Activated CD8-positive, alpha-beta memory T cell treated with anti-CD3 and anti-CD28 coated beads for 1 hour (primary cell): Measurements from ENCODE around the gene CAPS.
"Not testable (repeated sequence)": the region's sequence is repeated elsewhere in the genome, so short reads cannot be mapped to it uniquely, and the experiment has no call there.

Experiments
- DNase-seq, 2 donors: peaks; one replicate each; pipeline ENCODE4 v3.0.0-alpha.2; 2020; ENCODE audit warnings: low read depth in 1 of 2; ENCODE audit errors: extremely low read depth in 1 of 2

The CAPS gene

GRCh38 chr19:5913739-5914357 is at the start of gene CAPS:
Gene CAPS (plus strand): TSS chr19:5914254. CDS start chr19:5914407, 153 bp downstream.
- DNase-seq = no peak

DNA sequence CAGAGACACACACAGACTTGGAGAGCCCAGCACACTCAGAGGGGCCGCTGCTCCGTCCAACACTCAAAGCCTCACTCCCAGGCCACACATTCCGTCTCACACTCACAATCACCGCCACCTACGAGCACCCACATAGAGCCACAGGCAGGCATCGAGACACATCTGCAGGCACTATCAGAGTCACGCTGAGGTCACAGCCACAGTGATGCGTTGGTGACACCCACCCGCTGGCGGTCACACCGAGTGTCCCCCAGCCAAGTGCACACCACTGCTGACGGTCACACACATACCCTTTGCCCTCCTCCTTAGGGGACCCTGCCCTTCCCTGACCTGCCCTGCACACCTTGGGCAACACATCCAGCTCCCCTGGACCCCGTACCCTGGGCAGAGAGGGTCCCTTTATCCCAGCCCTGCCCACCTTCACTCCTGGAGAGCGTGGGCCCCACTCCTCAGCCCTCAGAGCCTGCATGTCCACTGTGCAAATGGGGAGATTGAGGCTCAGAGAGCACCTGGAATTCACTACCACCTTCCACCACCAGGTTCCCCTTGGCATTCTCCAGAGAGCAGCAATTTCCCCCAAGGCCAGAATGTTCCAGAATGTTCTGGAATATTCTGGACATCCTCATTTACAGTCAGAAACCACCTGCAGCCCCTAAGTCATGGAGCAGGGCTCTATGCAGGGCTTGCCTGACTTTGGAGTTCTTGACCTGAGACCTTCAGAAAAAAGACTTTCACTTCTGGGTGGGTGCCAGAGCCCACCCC is 49.1 kb upstream of the CAPS start:
- DNase-seq = no peak

DNA sequence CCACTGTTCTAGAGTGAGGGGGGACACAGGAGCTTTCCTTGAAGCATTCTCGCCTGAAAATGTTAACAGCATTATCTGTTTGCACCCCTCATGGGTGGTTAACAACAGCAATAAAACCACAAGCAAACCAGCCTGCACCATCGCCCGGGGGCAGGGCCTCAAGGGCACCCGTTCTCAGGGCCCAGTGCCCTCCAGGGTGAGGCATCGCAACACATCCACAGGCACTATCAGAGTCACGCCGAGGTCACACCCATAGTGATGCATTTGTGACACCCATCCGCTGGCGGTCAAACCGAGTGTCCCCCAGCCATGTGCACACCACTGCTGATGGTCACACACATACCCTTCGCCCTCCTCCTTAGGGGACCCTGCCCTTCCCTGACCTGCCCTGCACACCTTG is 48.3 kb upstream of the CAPS start:
- no peak for DNase-seq

DNA sequence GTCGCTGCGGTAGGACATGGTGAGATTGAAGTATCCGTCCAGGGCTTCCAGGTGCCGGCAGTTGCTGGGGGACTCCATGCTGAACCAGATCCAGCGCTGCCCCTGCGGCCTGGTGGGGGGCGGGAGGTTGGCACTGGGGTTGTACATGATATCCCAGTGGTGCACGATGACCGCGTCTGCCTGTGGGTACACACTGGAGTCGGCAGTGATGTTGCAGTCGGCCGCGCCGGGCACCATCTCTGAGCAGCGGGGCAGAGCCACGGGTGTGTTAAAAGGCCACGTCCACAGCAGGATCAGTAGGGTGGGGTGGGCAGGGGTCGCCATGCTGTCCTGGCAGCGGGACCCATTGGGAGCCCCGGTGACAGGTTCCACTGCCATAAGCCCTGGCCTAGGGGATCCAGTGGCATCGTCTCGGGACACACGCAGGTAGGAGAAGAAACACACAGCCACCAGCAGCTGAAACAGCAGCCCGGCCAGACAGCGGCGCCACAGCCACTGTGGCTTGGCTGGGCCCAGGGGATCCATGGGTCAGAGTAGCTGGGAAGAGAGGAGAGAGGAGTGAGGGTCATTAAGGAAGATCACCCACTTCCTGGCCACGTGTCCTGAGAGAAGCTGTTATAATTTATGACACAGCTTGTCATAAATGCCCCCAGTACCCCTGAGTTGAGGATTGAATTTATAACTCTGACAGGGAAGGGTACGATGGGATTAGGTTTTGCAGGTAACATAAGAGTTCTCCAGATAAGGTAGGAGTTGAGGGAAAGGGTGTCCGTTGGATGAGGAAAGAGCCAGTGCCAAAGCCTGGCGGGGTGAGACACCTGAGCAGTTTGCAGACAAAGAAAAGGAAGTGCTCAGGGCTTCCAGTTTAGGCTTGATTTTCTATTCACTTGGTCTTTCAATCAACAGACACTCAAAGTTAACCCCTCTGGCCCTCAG is 46.6 kb upstream of the CAPS start:
- DNase-seq = no peak

- no peak for DNase-seq
Measured at GRCh38 chr19:5870986-5871394, 43.1 kb upstream of the CAPS start.

DNA sequence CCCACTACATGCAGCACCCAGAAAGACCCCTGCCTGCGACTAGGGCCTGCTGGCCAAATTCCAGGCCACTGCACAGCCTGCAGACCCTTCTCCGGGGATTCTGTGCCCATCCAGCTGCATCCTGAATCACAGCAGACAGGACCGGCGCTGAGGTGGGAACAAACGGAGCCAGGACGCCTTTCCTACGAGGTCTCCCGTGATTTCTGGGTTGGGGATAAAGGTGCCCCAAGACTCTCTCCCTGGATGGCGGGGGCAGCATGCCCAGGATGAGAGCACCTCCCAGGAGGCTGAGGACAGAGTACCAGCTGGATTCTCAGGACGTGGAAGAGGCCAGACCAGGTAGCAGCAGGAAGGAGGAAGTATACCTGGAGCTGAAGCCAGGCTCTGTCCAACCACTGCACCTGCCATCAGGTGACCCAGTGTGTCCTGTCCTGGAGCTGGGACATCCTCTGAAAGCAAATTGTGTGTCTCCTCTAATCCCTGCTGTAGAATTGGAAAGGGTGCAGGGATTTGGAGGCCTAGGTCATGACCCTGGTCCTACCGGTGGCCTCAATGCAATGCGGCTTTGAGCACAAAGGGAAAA is 40.3 kb upstream of the CAPS start:
- DNase-seq = no peak

DNA sequence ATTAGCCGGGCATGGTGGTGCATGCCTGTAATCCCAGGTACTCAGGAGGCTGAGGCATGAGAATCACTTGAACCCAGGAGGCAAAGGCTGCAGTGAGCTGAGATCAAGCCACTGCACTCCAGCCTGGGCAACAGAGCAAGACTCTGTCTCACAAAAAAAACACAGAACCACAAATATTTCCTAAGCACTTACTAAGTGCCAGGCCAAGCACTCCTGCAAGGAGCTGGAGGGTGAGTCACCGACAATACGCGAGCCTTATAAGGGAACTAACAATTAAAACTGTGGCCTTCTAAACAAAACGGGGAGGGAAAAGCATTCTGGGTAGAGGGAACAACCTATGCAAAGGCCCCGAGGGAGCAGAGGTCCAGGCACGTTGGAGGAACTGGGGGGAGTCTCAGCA is 39.6 kb upstream of the CAPS start:
- DNase-seq = not testable (repeated sequence)

DNA sequence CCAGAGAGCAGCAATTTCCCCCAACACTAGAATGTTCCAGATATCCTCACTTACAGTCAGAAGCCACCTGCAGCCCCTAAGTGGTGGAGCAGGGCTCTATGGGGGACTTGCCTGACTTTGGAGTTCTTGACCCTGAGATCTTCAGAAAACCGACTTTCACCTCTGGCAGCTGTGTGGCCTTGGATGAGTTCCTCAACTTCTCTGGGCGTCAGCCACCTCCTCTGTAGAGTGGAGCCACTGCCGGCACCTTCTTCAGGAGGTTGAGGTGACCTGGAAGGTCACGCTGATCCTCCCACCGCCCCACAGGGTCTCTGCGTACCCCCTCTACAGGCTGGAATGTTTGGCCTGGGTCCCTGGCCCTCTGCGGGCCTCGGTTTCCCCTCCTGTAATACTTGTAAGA is 36.6 kb upstream of the CAPS start:
- DNase-seq = no peak

DNA sequence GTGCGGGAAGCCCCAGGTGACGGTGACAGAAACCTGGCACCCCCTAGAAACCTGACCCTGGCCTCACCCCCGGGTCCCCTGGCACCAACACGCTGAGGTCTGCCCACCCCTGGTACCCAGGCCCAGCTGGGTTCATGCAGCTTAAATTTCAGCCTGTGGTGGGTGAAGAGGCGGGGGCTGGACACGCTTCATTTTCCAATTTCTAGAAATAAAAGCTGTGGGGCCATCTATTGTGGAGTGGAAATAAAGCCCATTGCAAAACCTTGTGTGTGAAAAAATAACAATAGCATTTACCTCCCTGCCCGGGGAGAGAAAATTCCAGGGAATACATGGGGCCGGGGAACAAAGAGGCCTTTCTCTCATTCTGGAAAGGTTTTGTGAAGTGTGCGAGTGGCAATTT is 36.2 kb upstream of the CAPS start:
- DNase-seq = no peak

DNA sequence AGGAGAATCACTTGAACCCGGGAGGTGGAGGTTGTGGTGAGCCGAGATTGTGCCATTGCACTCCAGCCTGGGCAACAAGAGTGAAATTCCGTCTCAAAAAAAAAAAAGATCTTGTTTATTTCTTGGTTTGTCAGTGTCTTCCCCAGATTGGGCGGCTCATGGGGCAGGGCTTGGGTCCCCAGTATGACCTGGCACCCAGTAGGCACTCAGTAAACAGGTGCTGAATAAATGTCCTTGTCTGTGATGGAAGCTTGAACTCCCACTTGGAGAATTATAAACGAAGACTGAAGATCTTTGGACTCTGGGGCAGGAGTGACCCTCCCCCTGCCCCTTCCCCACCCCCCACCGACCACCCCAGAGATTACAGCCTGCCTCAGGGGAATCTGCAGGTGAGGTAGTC is 33.9 kb upstream of the CAPS start:
- DNase-seq = no peak

GRCh38 chr19:5880604-5881078 is 33.4 kb upstream of the CAPS start:
- no peak for DNase-seq

- no peak for DNase-seq
Measured at GRCh38 chr19:5881543-5882299, 32.3 kb upstream of the CAPS start.

DNA sequence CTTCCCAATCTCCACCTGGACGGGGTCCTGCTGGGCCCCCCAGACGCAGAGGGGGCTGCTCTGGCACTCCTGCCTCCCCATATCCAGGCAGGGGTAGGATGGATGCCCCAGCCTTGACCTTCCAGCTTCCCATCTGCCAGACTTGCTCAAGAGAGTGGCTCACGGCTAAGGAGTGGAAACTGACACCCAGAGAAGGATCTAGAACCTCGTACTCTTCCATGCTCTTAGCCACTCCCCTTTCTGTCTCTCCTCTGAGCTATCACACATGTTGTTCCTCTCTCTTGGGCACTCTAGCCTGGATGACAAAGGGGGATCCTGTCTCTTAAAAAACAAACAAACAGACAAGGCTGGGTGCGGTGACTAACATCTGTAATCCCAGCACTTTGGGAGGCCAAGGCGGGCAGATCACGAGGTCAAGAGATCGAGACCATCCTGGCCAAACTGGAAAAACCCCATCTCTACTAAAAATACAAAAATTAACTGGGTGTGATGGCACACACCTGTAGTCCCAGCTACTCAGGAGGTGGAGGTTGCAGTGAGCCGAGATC is 31.6 kb upstream of the CAPS start:
- DNase-seq = no peak

DNA sequence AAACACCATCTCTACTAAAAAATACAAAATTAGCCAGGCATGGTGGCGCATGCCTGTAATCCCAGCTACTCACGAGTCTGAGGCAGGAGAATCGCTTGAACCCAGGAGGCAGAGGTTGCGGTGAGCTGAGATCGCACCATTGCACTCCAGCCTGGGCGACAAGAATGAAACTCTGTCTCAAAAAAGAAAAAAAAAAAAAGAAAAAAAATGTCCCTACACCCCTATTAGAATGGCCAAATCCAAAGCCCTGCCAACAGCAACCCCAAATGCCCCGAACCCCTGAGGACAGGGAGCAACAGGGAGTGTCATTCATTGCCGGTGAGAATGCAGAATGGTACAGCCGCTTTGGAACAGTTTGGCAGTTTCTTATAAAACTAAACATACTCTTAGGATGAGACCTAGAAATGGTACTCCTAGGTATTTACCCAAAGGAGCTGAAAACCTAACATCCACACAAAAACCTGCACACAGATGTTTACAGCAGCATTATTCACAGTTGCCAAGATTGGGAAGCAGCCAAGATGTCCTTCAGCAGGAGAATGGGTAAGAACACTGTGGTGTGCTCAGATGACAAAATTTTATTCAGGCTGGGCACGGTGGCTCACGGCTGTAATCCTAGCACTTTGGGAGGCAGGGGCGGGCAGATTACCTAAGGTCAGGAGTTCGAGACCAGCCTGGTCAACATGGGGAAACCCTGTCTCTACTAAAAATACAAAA is 30.7 kb upstream of the CAPS start:
- DNase-seq = not testable (repeated sequence)

DNA sequence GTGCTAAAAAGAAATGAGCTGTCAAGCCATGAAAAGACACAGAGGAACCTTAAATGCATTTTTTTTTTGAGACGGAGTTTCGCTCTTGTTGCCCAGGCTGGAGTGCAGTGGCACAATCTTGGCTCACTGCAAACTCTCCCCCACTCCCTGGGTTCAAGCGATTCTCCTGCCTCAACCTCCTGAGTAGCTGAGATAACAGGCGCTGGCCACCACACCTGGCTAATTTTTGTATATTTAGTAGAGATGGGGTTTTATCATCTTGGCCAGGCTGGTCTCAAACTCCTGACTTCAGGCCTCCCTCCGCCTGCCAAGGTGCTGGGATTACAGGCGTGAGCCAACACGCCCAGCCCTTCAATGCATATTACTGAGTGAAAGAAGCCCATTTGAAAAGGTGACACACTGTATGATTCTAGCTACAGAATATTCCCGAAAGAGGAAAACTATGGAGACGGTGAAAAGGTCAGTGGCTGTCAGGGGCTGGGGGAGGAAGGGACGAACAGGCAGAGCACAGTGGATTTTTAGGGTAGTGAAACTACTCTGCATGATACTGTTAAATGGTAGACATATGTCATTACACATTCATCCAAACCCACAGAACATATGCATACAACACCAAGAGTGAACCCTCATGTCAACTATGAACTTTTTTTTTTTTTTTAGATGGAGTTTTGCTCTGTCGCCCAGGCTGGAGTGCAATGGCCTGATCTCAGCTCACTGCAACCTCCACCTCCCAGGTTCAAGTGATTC is 29.8 kb upstream of the CAPS start:
- not testable (repeated sequence) for DNase-seq

DNA sequence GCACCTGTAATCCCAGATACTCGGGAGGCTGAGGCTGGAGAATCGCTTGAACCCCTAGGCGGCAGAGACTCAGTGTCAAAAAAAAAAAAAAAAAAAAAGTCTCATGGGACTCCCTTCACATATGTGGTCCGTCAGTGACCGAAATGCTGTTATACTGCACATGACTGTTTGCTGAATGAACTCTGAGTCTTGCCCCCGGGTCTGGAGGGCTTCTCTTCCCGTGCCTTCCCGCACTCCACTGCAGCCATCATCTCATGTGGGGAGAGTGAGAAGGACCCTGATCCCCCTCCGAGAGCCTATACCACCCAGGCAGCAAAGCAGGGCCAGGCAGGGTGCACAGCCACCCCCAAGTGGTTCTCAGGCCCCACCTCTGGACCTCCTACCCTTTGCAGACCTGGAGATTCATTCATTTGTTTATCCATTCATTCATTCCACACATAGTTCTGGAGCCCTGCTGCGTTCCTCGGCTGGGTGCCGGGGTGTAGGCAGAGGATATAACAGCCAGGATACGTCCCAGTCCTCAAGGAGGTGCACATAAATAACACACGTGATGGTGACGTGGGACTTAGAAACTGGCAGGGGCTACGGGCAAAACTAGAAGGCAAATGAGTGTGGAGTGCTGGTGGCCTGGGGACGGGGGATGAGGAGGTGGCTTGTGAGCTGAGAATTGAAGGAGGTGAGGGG is 24.6 kb upstream of the CAPS start:
- no peak for DNase-seq

DNA sequence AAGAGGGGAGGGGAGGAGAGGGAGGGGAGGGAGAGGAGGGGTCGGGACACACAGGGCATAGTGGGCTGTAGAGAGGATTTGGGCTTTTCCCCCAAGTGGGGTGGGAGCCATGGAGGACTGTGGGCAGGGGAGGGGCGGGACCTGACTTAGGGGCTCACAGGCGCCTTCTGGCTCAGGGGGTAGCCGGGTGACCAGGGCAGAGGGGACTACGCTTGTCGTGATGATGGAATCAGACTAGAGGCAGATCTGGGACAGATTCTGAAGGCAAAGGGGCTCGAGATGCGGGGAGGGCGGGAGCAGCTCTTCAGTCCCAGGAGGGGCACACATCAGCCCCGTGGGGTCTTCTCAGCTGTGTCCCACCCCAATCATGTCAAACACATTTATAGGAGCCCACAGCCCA is 24.0 kb upstream of the CAPS start:
- DNase-seq = no peak

DNA sequence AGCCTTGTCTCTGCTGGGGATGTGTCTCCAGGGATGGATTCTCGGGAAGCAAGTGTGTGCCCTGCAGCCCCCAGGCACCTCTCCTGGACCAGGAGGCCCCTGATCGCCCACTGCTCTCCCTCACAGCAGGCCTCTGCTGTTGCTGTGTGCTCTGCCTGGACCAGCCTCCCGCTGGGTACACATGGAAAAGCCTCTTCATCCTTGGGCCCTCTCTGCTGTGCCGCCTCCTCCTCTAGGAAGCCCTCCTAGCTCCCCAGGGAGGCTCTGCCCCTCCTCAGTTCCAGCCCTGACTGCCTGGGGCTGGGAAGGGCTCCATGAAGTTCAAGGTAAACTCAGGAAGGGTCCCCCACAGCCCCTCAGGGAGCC is 22.5 kb upstream of the CAPS start:
- DNase-seq = no peak
